Placental pericyte (primary cell): ENCODE results near the gene OR8D1. TPM values are rescaled to one million over a fixed set of nuclear protein-coding genes. Genes with fewer than 3 reads are reported as not detected.

ENCODE experiments used
- total RNA-seq: library from RNA; depleted of rRNA; stranded (reverse); fragments of >200 nt; gene quantifications from 2 replicates; pipeline ENCODE4 v1.2.3, GENCODE V29; 2012

Gene OR8D1
- total RNA-seq = not detected in 2 replicates

GRCh38 chr11:124313849-124314248, at the start of gene OR8D1:
Gene OR8D1, minus strand, starts transcription at chr11:124313949. Its CDS starts 3,183 bp downstream, at chr11:124310766.

GRCh38 chr11:124320097-124320496, 6.3 kb upstream of the OR8D1 start, which contains the start of gene OR8D2:
Gene OR8D2, minus strand, starts transcription at chr11:124320197. Its CDS starts 0 bp downstream, at chr11:124320197.

GRCh38 chr11:124256076-124256475, 57.7 kb downstream of the OR8D1 start, which contains the start of gene OR8G5:
Gene OR8G5, plus strand, starts transcription at chr11:124256376. Its CDS starts 8,556 bp downstream, at chr11:124264932.

Other genes with a start within 250 kb of the OR8D1 start
- gene VWA5A, start 198.5 kb downstream of the OR8D1 start, total RNA-seq = 1.5 and 25.2 TPM in 2 replicates
- under 0.01 TPM in 2 replicates for gene OR10D3, start 130.6 kb downstream of the OR8D1 start, total RNA-seq
- gene OR8G1, start 72.9 kb downstream of the OR8D1 start, total RNA-seq = not detected in 2 replicates
- gene OR8G5, start 57.6 kb downstream of the OR8D1 start, total RNA-seq = not detected in 2 replicates
- gene OR8D2, start 6.2 kb upstream of the OR8D1 start, total RNA-seq = not detected in 2 replicates
- not detected in 2 replicates for gene OR8B2, start 70.5 kb upstream of the OR8D1 start, total RNA-seq
- not detected in 2 replicates for gene OR8B3, start 85.1 kb upstream of the OR8D1 start, total RNA-seq
- not detected in 2 replicates for gene OR8B4, start 110.9 kb upstream of the OR8D1 start, total RNA-seq
- gene OR8B8, start 131.7 kb upstream of the OR8D1 start, total RNA-seq = not detected in 2 replicates
- not detected in 2 replicates for gene OR8B12, start 229.7 kb upstream of the OR8D1 start, total RNA-seq